ENCODE measurements around the gene TRNAU1AP.

DNA sequence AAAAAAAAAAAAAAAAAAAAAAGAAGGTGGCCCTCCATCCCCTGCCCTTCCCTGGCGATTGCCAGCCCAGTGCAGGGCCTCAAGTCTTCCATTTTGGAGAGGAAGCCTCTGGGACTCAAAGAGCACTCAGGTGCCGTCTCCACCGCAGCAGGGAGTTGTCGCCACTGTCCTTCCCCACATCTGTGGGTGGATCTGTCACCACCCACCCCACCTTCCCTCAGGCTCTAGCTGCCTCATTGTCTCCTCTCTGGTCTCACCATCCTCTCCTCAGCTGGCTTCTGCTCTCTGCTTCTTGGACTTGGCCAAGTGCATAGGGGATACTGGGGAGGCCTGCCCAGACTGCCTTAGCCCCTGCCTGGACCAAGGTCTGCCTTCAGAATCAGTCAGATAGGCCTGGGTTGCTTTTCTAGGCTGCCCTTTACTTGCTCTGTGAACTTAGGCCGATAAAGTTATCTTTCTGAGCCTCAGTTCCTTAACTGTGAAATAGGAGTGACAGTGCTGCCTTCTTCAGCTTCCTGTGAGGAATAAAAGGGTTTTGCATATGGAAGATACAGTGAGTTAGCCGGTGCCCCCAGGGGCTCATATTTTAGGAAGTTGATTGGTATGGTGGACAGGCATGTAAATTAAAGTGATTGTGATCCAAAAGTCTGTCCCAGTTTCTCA is 31.3 kb upstream of the TRNAU1AP start:
- TF ChIP-seq, protein P1, sequence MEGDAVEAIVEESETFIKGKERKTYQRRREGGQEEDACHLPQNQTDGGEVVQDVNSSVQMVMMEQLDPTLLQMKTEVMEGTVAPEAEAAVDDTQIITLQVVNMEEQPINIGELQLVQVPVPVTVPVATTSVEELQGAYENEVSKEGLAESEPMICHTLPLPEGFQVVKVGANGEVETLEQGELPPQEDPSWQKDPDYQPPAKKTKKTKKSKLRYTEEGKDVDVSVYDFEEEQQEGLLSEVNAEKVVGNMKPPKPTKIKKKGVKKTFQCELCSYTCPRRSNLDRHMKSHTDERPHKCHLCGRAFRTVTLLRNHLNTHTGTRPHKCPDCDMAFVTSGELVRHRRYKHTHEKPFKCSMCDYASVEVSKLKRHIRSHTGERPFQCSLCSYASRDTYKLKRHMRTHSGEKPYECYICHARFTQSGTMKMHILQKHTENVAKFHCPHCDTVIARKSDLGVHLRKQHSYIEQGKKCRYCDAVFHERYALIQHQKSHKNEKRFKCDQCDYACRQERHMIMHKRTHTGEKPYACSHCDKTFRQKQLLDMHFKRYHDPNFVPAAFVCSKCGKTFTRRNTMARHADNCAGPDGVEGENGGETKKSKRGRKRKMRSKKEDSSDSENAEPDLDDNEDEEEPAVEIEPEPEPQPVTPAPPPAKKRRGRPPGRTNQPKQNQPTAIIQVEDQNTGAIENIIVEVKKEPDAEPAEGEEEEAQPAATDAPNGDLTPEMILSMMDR (IDR thresholded peaks at IDR 0.05 in 4 of 5, conservative IDR thresholded peaks at IDR 0.05 in 1 of 5): no peak
- TF ChIP-seq POLR2A (IDR thresholded peaks at IDR 0.05): no peak

All from gastrocnemius medialis (tissue), 4 donors.